IMR-90 (cell line): ENCODE results near the gene S100A8.

ENCODE experiments used
- CTCF ChIP-seq: conservative IDR thresholded peaks from 2 replicates; pipeline ENCODE4 v1.5.1; 2012; ENCODE audit warnings: mild to moderate bottlenecking, low read depth, low read length, improper control_type of control experiment
- MAZ ChIP-seq: IDR thresholded peaks from 2 replicates; pipeline ENCODE4 v1.6.1; 2012; ENCODE audit warnings: low read depth, mild to moderate bottlenecking, low read length, improper control_type of control experiment, moderate library complexity, borderline replicate concordance
- RAD21 ChIP-seq: IDR thresholded peaks from 2 replicates; pipeline ENCODE4 v1.6.1; 2012; ENCODE audit warnings: low read length, improper control_type of control experiment
- SMC3 ChIP-seq: fragments of 150-350 bp; IDR thresholded peaks from 2 replicates; pipeline ENCODE4 v1.6.1; 2016; ENCODE audit warnings: low read depth, mild to moderate bottlenecking, antibody characterized with exemption, low read length, moderate library complexity

GRCh38 chr1:153438599-153438998 is 47.7 kb upstream of the S100A8 start:
- TF ChIP-seq RAD21 (no peak), CTCF (no peak), MAZ (no peak), SMC3 (no peak)
